HG03342 (cell line): ENCODE data around the gene STARD9.
A peak's percentile ranks its signal among the peaks of the same experiment; 100 is the strongest.

Experiments used
- ATAC-seq: cut with Tn5 transposase; IDR thresholded peaks from one replicate; pipeline ENCODE4 v1.9.1; 2021; ENCODE audit warnings: mild to moderate bottlenecking, moderate library complexity; ENCODE audit not compliant: unreplicated experiment

The STARD9 gene

GRCh38 chr15:42726114-42726513, 150.7 kb downstream of the STARD9 start:
- ATAC-seq = no peak

GRCh38 chr15:42727750-42728381, 152.5 kb downstream of the STARD9 start:
- no peak for ATAC-seq

GRCh38 chr15:42728560-42728959, 153.2 kb downstream of the STARD9 start:
- no peak for ATAC-seq

- ATAC-seq = no peak
These were observed 153.6 kb downstream of the STARD9 start for GRCh38 chr15:42728972-42729371.

GRCh38 chr15:42729409-42729808, 154.0 kb downstream of the STARD9 start:
- no peak for ATAC-seq

- no peak for ATAC-seq
These were observed 154.7 kb downstream of the STARD9 start for GRCh38 chr15:42730135-42730534.

- no peak for ATAC-seq
These were observed 155.1 kb downstream of the STARD9 start for GRCh38 chr15:42730536-42730935.

GRCh38 chr15:42731461-42731860, 156.1 kb downstream of the STARD9 start:
- no peak for ATAC-seq

GRCh38 chr15:42732095-42732827, 156.9 kb downstream of the STARD9 start:
- ATAC-seq = no peak

- ATAC-seq = no peak
These were observed 157.6 kb downstream of the STARD9 start for GRCh38 chr15:42733027-42733426.

- ATAC-seq = no peak
These were observed 158.8 kb downstream of the STARD9 start for GRCh38 chr15:42734076-42734672.

GRCh38 chr15:42735382-42736165, 160.2 kb downstream of the STARD9 start:
- no peak for ATAC-seq

- peak; percentile 35 for ATAC-seq
These were observed 160.9 kb downstream of the STARD9 start for GRCh38 chr15:42736178-42736792.

GRCh38 chr15:42736793-42737528, 161.6 kb downstream of the STARD9 start, which contains the start of gene CDAN1:
TSS of gene CDAN1 (minus strand) at chr15:42737128. CDS start at chr15:42737102, 26 bp downstream.
- ATAC-seq = peak; percentile 70

- ATAC-seq = no peak
These were observed 162.3 kb downstream of the STARD9 start for GRCh38 chr15:42737529-42738328.

- no peak for ATAC-seq
These were observed 166.3 kb downstream of the STARD9 start for GRCh38 chr15:42741710-42742109.

- ATAC-seq = no peak
These were observed 166.7 kb downstream of the STARD9 start for GRCh38 chr15:42742149-42742548.

GRCh38 chr15:42744195-42744594, 168.8 kb downstream of the STARD9 start:
- ATAC-seq = no peak

- no peak for ATAC-seq
These were observed 173.9 kb downstream of the STARD9 start for GRCh38 chr15:42749266-42749665.
